K562 (cell line): Measurements from ENCODE around the gene NPAS2. TPM values are rescaled to one million over a fixed set of nuclear protein-coding genes. Genes with fewer than 3 reads are reported as not detected.

Experiments used
- ATAC-seq: fragments of 200-7000 bp; cut with Tn5 transposase; 3 replicates; pipeline ENCODE4 v1.9.1; 2020; ENCODE audit warnings: moderate library complexity
- BruUV-seq: library from RNA; stranded (reverse); fragments of 400-500 nt; replicated peaks from 2 replicates; lab custom pipeline; 2021; lab: Mats Ljungman, UMichigan
- CTCF ChIA-PET: fragments of 300-600 bp; formaldehyde crosslinking; extraction: SDS; loops from one replicate; lab custom pipeline; 2021; ENCODE audit warnings: low intra/inter-chr PET ratio; lab: Yijun Ruan, JAX
- POLR2A ChIA-PET: fragments of 300-600, 350-650 bp; sonication (Branson Sonifier 250); formaldehyde crosslinking; extraction: SDS; loops from one replicate; lab custom pipeline; 2021; ENCODE audit warnings: antibody characterized with exemption, inconsistent platforms; lab: Yijun Ruan, JAX
- DNase-seq, 4 experiments: peaks; one replicate each; pipeline versions ENCODE4 v3.0.0 to v3.0.0-alpha.2; 2011 to 2018; ENCODE audit warnings: low spot score in 3 of 4, mixed read lengths in 3 of 4; ENCODE audit errors: extremely low read depth in 1 of 4
- FAIRE-seq: peaks from 2 replicates; lab custom pipeline; 2011; peaks lifted over from hg19 to GRCh38; lab: Jason Lieb, UNC
- H2AFZ ChIP-seq: 2 replicates; pipeline ENCODE4 v1.6.0; 2011; ENCODE audit warnings: low read depth, low read length, control low read depth, inconsistent platforms
- H3K27ac ChIP-seq: fragments of 200-600 bp; 3 replicates; pipeline ENCODE4 v1.8.0; 2011; ENCODE audit warnings: low read depth, mild to moderate bottlenecking, control low read depth, inconsistent platforms, low read length, moderate library complexity, mixed read lengths; ENCODE audit errors: extremely low read depth
- H3K27me3 ChIP-seq, 2 experiments: fragments of 300-600 bp in 1 of 2; 2 replicates in 1 of 2; 3 replicates in 1 of 2; pipeline versions ENCODE4 v1.6.0 to v1.8.0; 2011; ENCODE audit warnings: inconsistent platforms in 2 of 2, low read length in 2 of 2, mild to moderate bottlenecking in 1 of 2, mixed read lengths in 1 of 2, moderate library complexity in 1 of 2; ENCODE audit not compliant: control insufficient read depth in 2 of 2, insufficient read depth in 2 of 2
- H3K36me3 ChIP-seq: fragments of 300-600 bp; 3 replicates; pipeline ENCODE4 v1.8.0; 2011; ENCODE audit warnings: mild to moderate bottlenecking, low read length, inconsistent platforms; ENCODE audit not compliant: control insufficient read depth, insufficient read depth
- H3K4me1 ChIP-seq, 2 experiments: fragments of 200-600 bp in 1 of 2; replicated peaks in 1 of 2; 2 replicates in 1 of 2; 3 replicates in 1 of 2; pipeline versions ENCODE4 v1.5.1 to v1.8.0; 2011; ENCODE audit warnings: inconsistent platforms in 2 of 2, low read length in 2 of 2, mild to moderate bottlenecking in 1 of 2, mixed read lengths in 1 of 2, moderate library complexity in 1 of 2; ENCODE audit not compliant: control insufficient read depth in 2 of 2, insufficient read depth in 2 of 2
- H3K4me2 ChIP-seq: 2 replicates; pipeline ENCODE4 v1.6.1; 2011; ENCODE audit warnings: low read length, control low read depth, inconsistent platforms, mixed read lengths; ENCODE audit not compliant: insufficient read depth
- H3K4me3 ChIP-seq: fragments of 200-600 bp; sonication (generic), shearing (Covaris generic); 2 replicates; pipeline ENCODE4 v1.5.1; 2016; ENCODE audit warnings: control low read depth, inconsistent platforms
- H3K79me2 ChIP-seq: fragments of 200-600 bp; 3 replicates; pipeline ENCODE4 v1.8.0; 2011; ENCODE audit warnings: low read length, inconsistent platforms; ENCODE audit not compliant: control insufficient read depth, insufficient read depth
- H3K9ac ChIP-seq, 2 experiments: 2 replicates each; pipeline versions ENCODE4 v1.6.0 to v1.6.1; 2011; ENCODE audit warnings: low read depth in 2 of 2, low read length in 2 of 2, control low read depth in 1 of 2, inconsistent platforms in 1 of 2, mild to moderate bottlenecking in 1 of 2, mixed read lengths in 1 of 2; ENCODE audit not compliant: insufficient read depth in 1 of 2
- H3K9me1 ChIP-seq: one replicate; pipeline ENCODE4 v1.6.0; 2011; ENCODE audit warnings: inconsistent platforms, mild to moderate bottlenecking, low read length, moderate library complexity; ENCODE audit not compliant: control insufficient read depth, insufficient read depth
- H3K9me3 ChIP-seq: replicated peaks from 2 replicates; pipeline ENCODE4 v1.5.1; 2011; ENCODE audit warnings: low read depth, low read length, inconsistent platforms; ENCODE audit not compliant: control insufficient read depth, insufficient read depth
- H4K20me1 ChIP-seq: replicated peaks from 2 replicates; pipeline ENCODE4 v1.6.1; 2011; ENCODE audit warnings: low read length, inconsistent platforms, mixed read lengths; ENCODE audit not compliant: control insufficient read depth, insufficient read depth
- ASH1L ChIP-seq: fragments of 450-650 bp; IDR thresholded peaks from 2 replicates; pipeline ENCODE4 v1.6.1; 2018; ENCODE audit warnings: borderline replicate concordance, mild to moderate bottlenecking, low read depth; ENCODE audit not compliant: partially characterized antibody
- MCM7 ChIP-seq, 2 experiments: fragments of 450-650 bp; IDR thresholded peaks; 2 replicates each; pipeline ENCODE4 v1.6.1; 2016 to 2018
- POU5F1 ChIP-seq: fragments of 150-350 bp; IDR thresholded peaks from 2 replicates; pipeline ENCODE4 v1.6.1; 2014; ENCODE audit warnings: borderline replicate concordance, low read length, low read depth, mild to moderate bottlenecking; ENCODE audit not compliant: partially characterized antibody
- RFX5 ChIP-seq: IDR thresholded peaks from 2 replicates; pipeline ENCODE4 v1.6.1; 2011; ENCODE audit warnings: low read depth, mild to moderate bottlenecking, improper control_type of control experiment, low read length
- SIRT6 ChIP-seq: IDR thresholded peaks from one replicate; pipeline ENCODE4 v1.6.1; 2012; ENCODE audit warnings: low read depth, mild to moderate bottlenecking, control low read depth, inconsistent platforms, low read length, moderate library complexity
- SRSF9 ChIP-seq: fragments of 200-400 bp; formaldehyde crosslinking; IDR thresholded peaks from 2 replicates; pipeline ENCODE4 v1.6.1; 2017; ENCODE audit warnings: low read depth, low read length, borderline replicate concordance
- STAG1 ChIP-seq: sonication (generic); formaldehyde crosslinking; IDR thresholded peaks from 2 replicates; pipeline ENCODE4 v1.5.0; 2020; ENCODE audit warnings: missing genetic modification reagents, borderline replicate concordance
- ZNF124 ChIP-seq: sonication (generic); formaldehyde crosslinking; IDR thresholded peaks from 2 replicates; pipeline ENCODE4 v1.8.1; 2022; ENCODE audit warnings: missing genetic modification reagents
- ZNF239 ChIP-seq: fragments of 250-450 bp; sonication (Bioruptor Pico); IDR thresholded peaks from 2 replicates; pipeline ENCODE4 v1.4.0; 2020; ENCODE audit warnings: mild to moderate bottlenecking
- WGBS: fragments of 100-300 bp; shearing (Covaris generic); methylation state at CpG from one replicate; pipeline ENCODE4 v1.1.6; 2016; ENCODE audit warnings: low coverage, mixed read lengths; ENCODE audit not compliant: insufficient coverage; ENCODE audit errors: missing lambda C conversion rate; 5-methylcytosine and 5-hydroxymethylcytosine counted together
- in situ Hi-C: fragments of 300-500 bp; cut with MboI; formaldehyde crosslinking; loops from 4 replicates; pipeline ENCODE4 v1.15.0; 2018; ENCODE audit warnings: inconsistent platforms, mixed read lengths
- intact Hi-C: fragments of 100-400 bp; cut with micrococcal nuclease; formaldehyde crosslinking; loops from 2 replicates; pipeline ENCODE4 v1.14.2; 2022
- polyA plus RNA-seq, 8 experiments: library from polyadenylated mRNA; depleted of rRNA in 4 of 8; stranded (reverse) in 5 of 8; unstranded in 3 of 8; fragments of >200 nt; fragmentation: Nextera tagmentation in 2 of 8; fragmentation: Illumina TruSeq in 1 of 8; extraction: Ambion mirVana in 2 of 8; extraction: Trizol in 1 of 8; gene quantifications; 2 replicates each; pipeline versions ENCODE4 v1.2.1 to v1.2.3, GENCODE V29; 2011 to 2014; ENCODE audit warnings: inconsistent platforms in 1 of 8, missing spikeins in 1 of 8
- total RNA-seq, 7 experiments: library from RNA; depleted of rRNA in 6 of 7; stranded (reverse); fragments of >200 nt in 6 of 7; fragmentation: Illumina TruSeq in 2 of 7; extraction: Trizol in 2 of 7; gene quantifications; 2 replicates each; pipeline versions ENCODE4 v1.2.1 to v1.2.3, GENCODE V29; 2011 to 2021; ENCODE audit warnings: low replicate concordance in 1 of 7

Gene NPAS2
- total and polyA plus RNA-seq, 9 of the 15 experiments (the other 6 are each of a cell fraction or from before 2014, with no cell fraction given) = 0.06 to 0.29 (median 0.07) TPM; not detected in 5

DNA sequence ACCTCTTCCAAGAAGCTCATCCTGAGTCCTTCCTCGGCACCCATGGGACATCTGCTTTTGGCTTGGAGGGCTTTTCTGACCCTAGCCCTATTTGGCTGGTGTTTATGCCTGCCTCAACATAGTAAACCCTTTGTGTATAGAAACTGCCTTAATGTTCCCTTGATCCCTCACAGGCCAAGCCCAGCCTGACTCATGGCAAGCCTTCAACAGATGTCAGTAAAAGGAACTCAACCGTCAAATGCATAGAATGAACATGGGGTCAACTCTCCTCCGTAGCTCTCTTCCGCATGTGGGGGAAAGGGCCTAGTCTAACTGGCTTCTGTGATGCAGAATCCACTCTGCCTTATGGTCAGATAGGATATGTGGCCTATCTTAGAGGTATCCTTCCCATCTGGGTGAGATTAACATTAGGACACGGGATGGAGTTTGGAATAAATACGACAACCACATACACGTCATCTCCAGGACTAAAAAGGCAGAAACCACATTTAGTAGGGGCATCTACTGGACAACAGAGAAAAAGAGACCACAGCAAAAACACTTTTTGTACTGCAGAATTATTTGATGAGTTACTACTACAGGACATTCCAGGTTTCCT, 2.5 kb upstream of the NPAS2 start:
- ATAC-seq (no peak), FAIRE-seq (no peak), DNase-seq (no peak)
- Histone ChIP-seq H3K27me3 (peaks cover 16 to 25% of the 10 kb centered on the region in 2 experiments; a peak in 4 of 5 replicates), H2AFZ (no peak overlapping the region), H3K4me3 (no peak overlapping the region), H3K9ac (no peak overlapping the region), H4K20me1 (no peaks in the 10 kb centered on the region), H3K36me3 (no peaks in the 10 kb centered on the region), H3K79me2 (no peaks in the 10 kb centered on the region), H3K9me1 (no peaks in the 10 kb centered on the region), H3K27ac (no peak overlapping the region), H3K4me2 (no peak overlapping the region), H3K9me3 (no peaks in the 10 kb centered on the region), H3K4me1 (peaks cover 0 to 8% of the 10 kb centered on the region in 2 experiments; a peak in 2 of 5 replicates)
- in situ Hi-C loops = no loop called here
- intact Hi-C loops = no loop called here
- no peak for TF ChIP-seq STAG1 (CRISPR knock-in tag)
- no peak for TF ChIP-seq SIRT6
- no peak for TF ChIP-seq ZNF124
- no peak for TF ChIP-seq ZNF239 (CRISPR knock-in tag)
- TF ChIP-seq MCM7 (IDR thresholded peaks at IDR 0.05) = no peak
- TF ChIP-seq POU5F1 = no peak
- no peak for TF ChIP-seq ASH1L
- TF ChIP-seq RFX5 = no peak
- TF ChIP-seq SRSF9 = no peak
- BruUV-seq = no TSS peak
- ChIA-PET CTCF (no interaction called here), POLR2A (interaction anchor here (0.6 kb wide), 1 partner anchor 12 kb away, joined by 3 read pairs; no protein-coding TSS in a partner anchor)
- WGBS = 4% methylated on average over 7 of the region's 7 CpGs
